ENCODE results near the gene ZNF136. TPM values are rescaled to one million over a fixed set of nuclear protein-coding genes. Genes with fewer than 3 reads are reported as not detected.

Gene ZNF136
- total RNA-seq, 1 donor from 2014 or later = 1.9 TPM

GRCh38 chr19:12198136-12198535 is 35.2 kb downstream of the ZNF136 start:
- Histone ChIP-seq H3K9me3 (peaks cover 60 to 100% of the 10 kb centered on the region in 2 donors), H3K36me3 (peaks cover 0 to 9% of the 10 kb centered on the region in 2 donors), H3K4me1 (no peaks in the 10 kb centered on the region), H3K27ac (no peak overlapping the region), H3K4me3 (no peak overlapping the region), H3K27me3 (no peaks in the 10 kb centered on the region)
- no peak for DNase-seq (ENCODE audit: low spot score in 2 of 2)
- intact Hi-C loops (cut with DNase I) = no loop called here
- TF ChIP-seq CTCF (IDR thresholded peaks at IDR 0.05) = no peak

- no peaks in the 10 kb centered on the region for H3K4me1 ChIP-seq
- no peak overlapping the region for H3K4me3 ChIP-seq
- DNase-seq (ENCODE audit: low spot score in 2 of 2) = no peak
- intact Hi-C loops (cut with DNase I) = no loop called here
- peaks cover 59 to 100% of the 10 kb centered on the region in 2 donors for H3K9me3 ChIP-seq
- peaks cover 0 to 3% of the 10 kb centered on the region in 2 donors for H3K36me3 ChIP-seq
- H3K27me3 ChIP-seq = no peaks in the 10 kb centered on the region
- no peak overlapping the region for H3K27ac ChIP-seq
- TF ChIP-seq CTCF (IDR thresholded peaks at IDR 0.05) = no peak
Observed at GRCh38 chr19:12199757-12200419, 37.0 kb downstream of the ZNF136 start.

GRCh38 chr19:12202250-12202649 is 39.4 kb downstream of the ZNF136 start:
- H3K4me3 ChIP-seq = no peak overlapping the region
- no peak for TF ChIP-seq CTCF (IDR thresholded peaks at IDR 0.05)
- intact Hi-C loops (cut with DNase I) = no loop called here
- H3K4me1 ChIP-seq = no peaks in the 10 kb centered on the region
- DNase-seq (ENCODE audit: low spot score in 2 of 2) = no peak
- no peak overlapping the region for H3K27ac ChIP-seq
- H3K36me3 ChIP-seq = peaks cover 6 to 7% of the 10 kb centered on the region in 2 donors
- peaks cover 67 to 100% of the 10 kb centered on the region in 2 donors for H3K9me3 ChIP-seq
- no peaks in the 10 kb centered on the region for H3K27me3 ChIP-seq

- Histone ChIP-seq H3K27me3 (no peaks in the 10 kb centered on the region), H3K4me3 (no peak overlapping the region), H3K4me1 (no peaks in the 10 kb centered on the region), H3K27ac (no peak overlapping the region), H3K9me3 (peaks cover 71 to 98% of the 10 kb centered on the region in 2 donors), H3K36me3 (peaks cover 13 to 20% of the 10 kb centered on the region in 2 donors)
- TF ChIP-seq CTCF (IDR thresholded peaks at IDR 0.05) = no peak
- no peak for DNase-seq (ENCODE audit: low spot score in 2 of 2)
- intact Hi-C loops (cut with DNase I) = no loop called here
Observed at GRCh38 chr19:12205296-12205695, 42.4 kb downstream of the ZNF136 start.

- Histone ChIP-seq H3K27ac (no peak overlapping the region), H3K4me3 (no peak overlapping the region), H3K36me3 (peaks cover 13 to 20% of the 10 kb centered on the region in 2 donors), H3K9me3 (peaks cover 87 to 98% of the 10 kb centered on the region in 2 donors), H3K27me3 (no peaks in the 10 kb centered on the region), H3K4me1 (no peaks in the 10 kb centered on the region)
- no peak for DNase-seq (ENCODE audit: low spot score in 2 of 2)
- intact Hi-C loops (cut with DNase I) = no loop called here
- TF ChIP-seq CTCF (IDR thresholded peaks at IDR 0.05) = no peak
Observed at GRCh38 chr19:12208221-12208620, 45.3 kb downstream of the ZNF136 start.

Data from ascending aorta (tissue), 2 donors.